Suppressor macrophage treated with lipopolysaccharide for 4 hours (primary cell): ENCODE data around the gene NTM.
A peak's percentile ranks its signal among the peaks of the same experiment; 100 is the strongest.
"Not testable (repeated sequence)": the region's sequence is repeated elsewhere in the genome, so short reads cannot be mapped to it uniquely, and the experiment has no call there.

Source experiments
- DNase-seq: peaks from one replicate; pipeline ENCODE4 v3.0.0-alpha.2; 2020

NTM gene

DNA sequence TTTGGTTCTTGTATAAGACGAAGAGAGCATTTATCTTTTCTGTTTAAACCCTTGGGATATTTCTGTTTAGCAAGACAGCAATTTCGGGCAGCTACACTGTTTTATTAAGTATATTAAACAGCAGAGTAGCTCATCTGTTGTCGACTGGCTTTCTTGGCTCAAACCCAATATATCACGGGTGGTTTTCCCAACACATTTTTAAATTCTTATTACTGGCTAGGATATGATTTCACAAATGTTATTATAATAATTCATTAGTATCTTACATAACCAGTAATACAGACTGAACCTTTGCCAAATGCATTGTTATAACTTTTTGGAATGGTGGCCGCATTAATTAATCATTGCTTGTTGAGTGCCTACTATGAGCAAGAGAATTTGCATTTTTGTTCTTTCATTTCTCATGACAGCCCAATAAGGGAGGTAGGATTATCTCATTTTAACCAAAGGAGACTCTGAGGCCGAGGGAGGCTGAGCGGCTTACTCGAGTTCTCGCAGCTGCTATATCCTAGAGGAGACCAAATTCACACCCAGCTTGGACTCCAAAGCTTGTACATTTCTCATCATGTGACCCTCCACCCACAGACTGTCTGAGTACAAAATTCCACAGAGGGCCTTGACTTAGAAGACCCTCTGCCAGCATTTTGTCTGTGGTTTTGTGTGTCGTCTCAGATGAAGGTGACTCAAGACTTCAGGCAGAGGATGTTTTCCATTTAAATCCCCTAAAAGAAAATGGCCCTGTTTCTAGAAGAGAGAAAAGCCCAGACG is 304.9 kb downstream of the NTM start:
- no peak for DNase-seq

DNA sequence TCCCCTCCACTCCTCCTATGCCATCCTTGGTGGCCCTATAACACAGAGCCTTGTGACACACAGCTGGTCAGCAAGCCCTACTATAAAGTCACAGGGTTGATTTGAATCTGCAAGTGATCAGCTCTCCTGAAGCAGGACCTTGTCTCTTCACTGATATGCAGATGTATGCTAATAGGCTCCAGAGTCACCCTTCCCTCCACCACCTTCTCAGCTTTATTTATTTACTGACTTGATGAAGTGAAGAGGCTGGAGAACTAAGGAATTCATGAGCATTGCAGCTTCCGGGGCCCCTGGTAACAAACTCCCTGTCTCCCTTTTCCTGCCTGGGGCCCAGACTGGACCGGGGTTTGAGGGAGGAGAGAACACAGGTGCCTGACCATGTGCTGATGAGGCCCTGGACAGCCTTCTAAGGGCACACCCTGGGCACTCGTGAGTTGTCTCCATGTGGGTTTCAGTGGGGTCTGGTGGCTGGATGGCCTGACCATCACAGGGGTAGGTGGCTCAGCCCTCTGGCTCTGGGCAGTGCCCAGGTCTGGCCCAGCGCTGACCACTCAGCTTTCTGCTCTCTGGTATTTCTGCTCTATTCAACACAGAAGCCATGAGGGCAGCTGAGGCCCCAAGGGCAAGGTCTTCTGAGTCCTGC is 307.5 kb downstream of the NTM start:
- no peak for DNase-seq

DNA sequence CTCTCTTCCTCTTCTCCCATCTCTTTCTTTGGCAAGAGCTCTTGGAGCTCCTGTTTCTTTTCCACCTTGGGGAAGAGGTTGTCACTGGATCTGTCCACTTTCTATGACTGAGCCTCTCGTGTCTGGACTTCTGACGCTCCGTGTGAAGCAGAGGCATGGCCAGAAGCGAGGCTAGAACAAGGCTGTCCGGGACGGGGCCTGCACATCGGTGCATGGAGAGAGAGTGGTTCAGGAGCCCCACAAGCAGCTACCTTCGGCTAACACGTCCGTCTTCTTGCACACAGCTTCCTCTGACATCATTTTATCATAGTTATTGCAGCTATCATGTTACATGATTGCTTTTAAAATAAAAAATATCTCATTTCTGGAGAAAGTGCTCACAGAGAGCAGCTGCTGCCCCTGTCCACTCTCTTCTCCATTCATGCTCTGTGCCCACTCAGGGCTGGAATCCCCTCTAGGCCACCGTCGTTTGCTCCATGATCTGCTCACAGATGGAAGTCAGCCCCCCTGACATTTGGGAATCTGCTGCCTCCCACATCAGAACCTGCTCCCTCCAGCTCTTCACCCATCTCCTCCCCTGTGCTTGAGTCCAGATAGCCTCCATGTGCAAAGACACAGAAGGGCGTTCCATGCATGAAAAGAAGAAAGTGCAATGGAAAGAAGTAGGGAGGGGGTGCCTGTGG is 308.4 kb downstream of the NTM start:
- DNase-seq = no peak

DNA sequence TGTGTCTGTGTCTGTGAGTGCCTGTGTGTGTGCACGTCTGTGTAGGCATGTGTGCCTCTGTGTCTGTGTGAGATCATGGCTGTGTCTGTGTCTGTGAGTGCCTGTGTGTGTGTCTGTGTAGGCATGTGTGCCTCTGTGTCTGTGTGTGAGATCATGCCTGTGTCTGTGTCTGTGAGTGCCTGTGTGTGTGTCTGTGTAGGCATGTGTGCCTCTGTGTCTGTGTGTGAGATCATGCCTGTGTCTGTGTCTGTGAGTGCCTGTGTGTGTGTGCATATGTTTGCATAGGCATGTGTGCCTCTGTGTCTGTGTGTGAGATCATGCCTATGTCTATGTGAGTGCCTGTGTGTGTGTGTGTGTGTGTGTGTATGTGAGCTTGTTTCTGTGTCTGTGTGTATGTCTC is 310.0 kb downstream of the NTM start:
- DNase-seq = not testable (repeated sequence)

DNA sequence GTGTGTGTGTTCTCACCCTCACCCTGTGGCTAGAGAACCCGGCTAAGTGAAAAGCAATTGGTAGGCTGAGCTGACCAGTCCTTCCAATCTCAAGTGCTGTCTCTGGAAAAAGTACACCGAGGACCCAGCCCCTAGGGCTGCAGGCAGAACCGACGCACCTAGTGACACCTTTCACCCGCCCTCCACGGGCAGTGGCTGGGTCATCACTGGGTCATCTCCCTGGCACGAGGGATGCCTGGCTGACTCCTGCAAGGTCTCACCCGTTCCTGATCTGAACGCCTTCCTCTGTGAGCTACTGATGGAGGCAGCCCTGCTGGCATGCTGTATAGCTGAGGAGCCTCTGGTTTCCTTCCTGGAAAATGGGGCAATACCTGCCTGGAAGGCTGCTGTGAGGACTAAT is 311.5 kb downstream of the NTM start:
- DNase-seq = no peak

GRCh38 chr11:131682373-131683015 is 312.1 kb downstream of the NTM start:
- no peak for DNase-seq

- DNase-seq = no peak
Measured at GRCh38 chr11:131683131-131683530, 312.7 kb downstream of the NTM start.

DNA sequence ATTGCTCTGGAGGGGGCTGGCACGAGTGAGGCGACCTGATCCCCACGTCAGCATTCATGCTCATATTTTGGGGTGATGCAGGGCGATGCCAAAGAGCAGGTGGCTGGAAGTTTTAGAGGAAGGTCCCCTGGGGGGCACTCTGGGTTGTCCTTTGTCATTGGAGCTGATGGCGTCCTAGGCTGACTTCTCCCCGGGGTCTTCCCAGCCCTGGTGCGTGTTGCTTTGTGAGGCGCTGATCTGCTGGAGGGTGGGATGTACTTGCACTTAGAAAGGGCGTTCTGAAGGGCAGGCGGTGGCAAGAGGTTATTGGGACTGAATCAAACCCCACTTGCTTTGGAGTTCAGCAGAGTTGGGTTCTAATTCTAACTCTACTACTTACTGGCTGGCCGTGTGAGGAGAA is 313.3 kb downstream of the NTM start:
- DNase-seq = no peak

- DNase-seq = no peak
Measured at GRCh38 chr11:131684111-131685060, 314.0 kb downstream of the NTM start.

DNA sequence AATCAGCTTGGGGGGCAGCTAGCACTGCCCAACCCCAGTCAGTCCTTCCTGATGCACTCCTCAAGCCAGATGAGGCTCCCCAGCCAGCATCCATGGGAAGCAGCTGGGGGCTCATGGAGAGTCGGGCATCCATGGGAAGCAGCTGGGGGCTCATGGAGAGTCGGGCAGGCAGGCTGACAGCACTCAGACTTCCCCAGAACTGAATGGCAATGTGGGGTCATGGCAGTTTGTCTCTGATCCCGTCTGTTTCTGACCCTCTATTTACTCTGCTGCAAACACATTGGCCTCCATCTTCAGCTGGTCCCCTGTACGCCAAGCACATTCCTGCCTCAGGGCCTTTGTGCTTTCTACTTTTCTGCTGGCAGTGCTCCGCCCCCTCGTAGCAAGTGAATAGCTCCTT is 314.8 kb downstream of the NTM start:
- DNase-seq = no peak

GRCh38 chr11:131685906-131686305 is 315.5 kb downstream of the NTM start:
- no peak for DNase-seq

DNA sequence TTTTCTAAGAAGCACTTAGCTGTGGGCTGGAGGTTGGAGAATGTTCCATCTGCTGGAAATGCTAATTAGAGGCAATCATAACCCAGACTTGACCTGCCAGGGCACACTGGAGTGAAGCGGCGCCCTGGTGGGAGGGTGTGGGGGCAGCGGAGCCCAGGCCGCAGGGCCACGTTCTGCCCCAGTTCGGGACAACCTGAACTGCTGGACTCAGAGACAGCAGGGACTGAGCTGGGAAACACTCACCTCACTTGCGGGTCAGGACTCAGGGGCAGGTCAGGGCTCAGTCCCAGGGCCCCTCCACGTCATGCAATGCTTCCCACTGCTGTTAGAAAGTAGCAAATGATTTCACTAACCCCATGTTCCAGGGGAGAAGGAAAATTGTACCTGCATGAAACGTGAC is 316.4 kb downstream of the NTM start:
- no peak for DNase-seq

- no peak for DNase-seq
Measured at GRCh38 chr11:131687291-131688047, 317.1 kb downstream of the NTM start.

DNA sequence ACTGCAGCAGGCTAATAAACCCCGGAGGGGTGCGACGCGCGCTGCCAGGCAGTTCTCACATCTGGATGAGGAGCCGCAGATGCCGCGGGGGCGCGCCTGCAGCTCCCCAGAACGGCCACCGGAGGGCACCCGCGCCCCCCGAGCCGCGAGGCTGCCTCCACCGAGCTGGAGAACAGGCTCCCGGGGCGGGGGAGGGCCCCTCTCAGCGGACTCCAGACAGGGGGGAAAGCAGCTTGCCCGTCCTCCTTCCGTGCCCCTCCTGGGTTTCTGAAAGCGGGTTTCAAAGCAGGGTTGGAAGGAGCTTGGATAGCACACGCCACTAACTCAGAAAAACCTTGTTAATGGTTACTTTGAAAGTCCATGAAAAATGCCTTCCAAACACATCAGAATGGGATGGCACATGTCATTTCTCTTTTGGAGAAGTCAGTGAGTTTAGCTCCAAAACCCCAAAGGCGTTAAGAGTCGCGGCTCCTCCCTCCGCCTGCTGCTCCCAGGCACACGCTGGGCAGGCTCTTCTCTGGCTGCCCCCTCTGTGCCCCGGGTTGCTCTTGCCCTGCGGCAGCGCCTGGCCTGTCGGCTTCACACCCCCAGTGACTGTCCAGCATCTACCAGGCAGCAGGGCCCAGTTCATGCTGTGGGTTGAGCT is 317.8 kb downstream of the NTM start:
- peak; percentile 56 for DNase-seq

DNA sequence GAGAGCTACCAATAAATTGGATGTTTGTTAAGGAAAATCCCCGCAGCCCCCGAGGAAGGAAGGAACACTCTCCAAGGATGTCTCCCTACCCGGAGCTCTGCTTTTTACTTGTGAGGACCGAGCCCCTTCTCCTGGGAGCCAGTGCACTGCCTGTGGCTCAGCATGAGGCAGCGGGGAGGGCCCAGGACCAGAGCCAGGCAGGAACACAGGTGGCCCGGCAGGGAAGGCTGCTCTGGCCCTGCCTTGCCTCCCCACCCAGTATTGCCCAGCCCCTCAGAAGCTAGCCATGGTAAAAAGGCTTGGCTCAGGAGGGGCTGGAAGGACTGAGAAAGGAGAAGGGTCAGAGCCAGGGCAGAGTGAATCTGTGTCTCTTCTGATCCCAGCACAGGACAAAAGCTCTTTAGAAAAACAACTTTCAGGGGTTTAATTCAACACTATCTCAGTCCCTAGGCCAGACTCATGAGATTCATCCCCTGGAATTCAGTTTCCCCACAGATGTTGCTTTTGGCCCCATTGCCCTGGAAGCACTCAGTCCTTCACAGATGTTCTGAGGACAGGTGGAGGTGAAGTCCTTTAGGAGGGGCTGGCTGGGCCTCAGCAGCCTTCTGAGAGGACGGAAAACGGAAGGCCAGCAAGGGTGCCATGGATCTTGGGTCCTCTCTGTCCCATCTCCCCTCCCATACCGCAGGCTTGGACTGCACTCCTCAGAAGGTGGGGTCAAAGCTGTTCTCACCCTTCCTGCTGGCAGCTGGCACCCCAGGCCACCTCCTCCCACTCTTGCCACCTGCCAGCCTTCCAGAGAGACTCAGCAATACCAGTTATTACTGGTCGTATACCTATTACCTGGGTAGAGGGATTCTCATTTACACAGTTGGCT is 318.9 kb downstream of the NTM start:
- no peak for DNase-seq

- no peak for DNase-seq
Measured at GRCh38 chr11:131690362-131690761, 319.9 kb downstream of the NTM start.

DNA sequence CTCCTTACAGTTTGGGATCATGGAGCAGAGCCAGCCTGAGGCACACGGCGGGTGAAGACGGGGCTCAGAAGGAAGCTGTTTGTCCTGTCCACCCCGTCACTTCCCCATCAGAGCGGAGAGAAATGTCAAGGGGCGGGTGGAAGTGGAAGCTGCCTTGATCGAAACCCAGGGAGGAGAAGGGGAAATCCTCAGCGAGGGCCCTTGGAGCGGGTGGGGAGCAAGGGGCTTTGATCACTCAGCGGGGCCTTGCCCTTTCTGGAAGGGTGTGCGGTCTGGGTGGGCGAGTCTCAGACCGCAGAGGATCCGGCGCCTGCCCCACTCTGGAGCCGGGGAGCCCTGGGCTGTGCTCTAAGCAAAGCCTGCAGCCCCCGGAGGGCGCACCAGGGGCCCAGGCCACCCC is 320.4 kb downstream of the NTM start:
- DNase-seq = no peak

DNA sequence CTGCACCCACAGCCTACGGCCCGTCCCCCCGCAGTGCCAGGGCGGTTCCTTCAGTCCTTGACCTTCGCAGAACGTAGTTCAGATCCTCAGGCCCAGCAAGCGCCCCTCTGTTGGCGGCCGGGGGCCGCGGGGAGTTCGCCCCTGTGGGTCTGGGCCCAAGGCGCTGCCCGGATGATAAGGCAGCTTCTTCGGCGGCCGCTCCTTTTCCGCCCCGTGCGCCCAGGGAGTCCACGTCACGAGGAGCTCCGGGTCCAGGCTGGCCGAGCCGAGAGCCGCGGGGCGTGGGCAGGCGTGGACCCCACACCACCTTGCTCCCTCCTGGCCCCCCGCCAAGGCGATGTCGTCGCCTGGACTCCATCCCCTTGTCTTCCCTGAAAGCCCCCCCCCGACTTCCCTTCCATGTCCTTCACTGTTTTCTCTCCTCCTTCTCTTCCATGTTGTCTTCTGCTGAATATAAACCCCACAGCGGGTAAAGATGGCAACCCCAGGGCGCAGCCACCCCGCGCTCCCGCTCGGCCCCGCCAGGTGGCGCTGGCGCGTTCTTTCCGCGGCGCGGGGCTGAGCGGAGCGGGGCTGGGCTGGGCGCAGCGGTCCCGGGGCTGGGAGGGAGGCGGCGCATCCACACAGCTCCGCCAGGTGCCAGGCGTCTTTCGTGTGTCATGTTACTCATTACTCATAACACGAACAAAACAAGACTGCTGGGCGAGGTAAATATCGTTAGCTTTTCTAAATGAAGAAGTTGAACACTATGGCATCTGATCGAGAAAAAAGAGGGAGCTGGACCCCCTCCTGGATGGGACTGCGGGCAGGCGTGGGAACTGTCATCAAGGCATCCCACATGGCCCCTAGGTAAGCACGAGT is 321.0 kb downstream of the NTM start:
- peak; percentile 38 for DNase-seq

DNA sequence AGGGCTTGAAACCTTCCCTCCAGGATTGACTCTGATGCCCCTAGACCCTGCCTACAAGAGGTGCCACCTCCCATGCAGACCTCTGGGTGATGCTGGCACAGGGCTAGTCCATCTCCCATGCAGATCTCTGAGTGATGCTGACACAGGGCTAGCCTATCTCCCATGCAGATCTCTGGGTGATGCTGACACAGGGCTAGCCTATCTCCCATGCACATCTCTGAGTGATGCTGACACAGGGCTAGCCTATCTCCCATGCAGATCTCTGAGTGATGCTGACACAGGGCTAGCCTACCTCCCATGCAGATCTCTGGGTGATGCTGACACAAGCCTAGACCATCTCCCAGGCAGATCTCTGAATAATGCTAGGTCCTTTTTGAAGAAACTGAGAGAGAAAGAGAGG is 321.7 kb downstream of the NTM start:
- no peak for DNase-seq
